ENCODE data around the gene ALG12. TPM values are rescaled to one million over a fixed set of nuclear protein-coding genes. Genes with fewer than 3 reads are reported as not detected.

ALG12 gene
- total and polyA plus RNA-seq, 2 of the 13 experiments (the other 11 are each of a cell fraction or from before 2014, with no cell fraction given), result 7.8 to 15.8 TPM

DNA sequence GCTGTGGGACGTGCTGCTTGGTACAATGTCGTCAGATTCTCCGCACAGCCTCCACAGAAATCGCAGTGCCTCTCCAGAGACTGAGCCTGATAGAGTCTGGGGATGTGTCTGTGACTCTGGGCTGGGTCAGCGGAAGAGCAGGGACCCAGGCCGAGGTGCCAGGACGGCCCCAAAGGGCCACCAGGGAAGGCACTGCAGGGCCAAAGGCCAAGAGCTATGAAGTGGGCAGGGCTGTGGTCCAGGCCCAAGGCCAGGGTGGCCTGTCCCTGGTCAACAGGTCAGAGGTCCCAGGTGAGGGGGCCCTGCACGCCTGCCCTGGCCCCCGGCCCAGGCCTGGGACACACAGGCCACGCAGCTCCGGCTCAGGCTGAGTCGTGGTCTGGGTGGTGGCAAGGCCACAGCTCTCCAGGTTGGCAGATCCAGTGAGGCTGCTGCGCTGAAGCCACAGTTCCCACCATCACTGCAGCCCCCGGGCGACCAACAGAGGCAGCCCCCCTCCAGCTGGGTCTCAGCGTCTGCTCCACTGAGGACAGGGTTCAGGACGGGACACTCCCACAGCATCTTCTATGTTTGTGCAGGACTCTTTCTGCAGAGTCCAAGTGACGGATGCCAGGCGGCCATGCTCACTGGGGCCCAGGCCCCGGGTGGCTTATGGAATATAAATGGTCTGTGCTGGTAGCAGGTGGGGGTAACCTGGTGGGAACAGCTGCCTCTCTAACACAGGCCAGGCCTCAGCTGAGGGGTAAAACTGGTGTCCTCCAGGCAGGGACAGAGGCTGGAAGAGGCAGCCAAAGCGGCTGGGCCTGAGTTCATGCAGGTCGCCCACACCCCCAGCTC is 37.6 kb upstream of the ALG12 start (continued):
- TF ChIP-seq ZC3H13 (CRISPR knock-in tag; IDR thresholded peaks at IDR 0.05) (peak; percentile 23; the same call in 1 of the 2 replicates), ZNF772 (CRISPR knock-in tag; IDR thresholded peaks at IDR 0.05) (peak; percentile 68; the same call in 1 of the 2 replicates), ZBTB38 (CRISPR knock-in tag; IDR thresholded peaks at IDR 0.05) (peak; percentile 75; the same call in 1 of the 2 replicates), HNRNPL (IDR thresholded peaks at IDR 0.05; ENCODE audit: low read depth, low read length) (peak; percentile 84; the same call in 1 of the 2 replicates), CENPT (CRISPR knock-in tag; IDR thresholded peaks at IDR 0.05; ENCODE audit: low read depth) (peak; percentile 64; the same call in 1 of the 2 replicates), ZBTB3 (CRISPR knock-in tag; IDR thresholded peaks at IDR 0.05; ENCODE audit: borderline replicate concordance, low read depth) (peak; percentile 46; the same call in 1 of the 2 replicates), HOXA7 (CRISPR knock-in tag; IDR thresholded peaks at IDR 0.05) (no peak), BRD4 (CRISPR knock-in tag; IDR thresholded peaks at IDR 0.05) (0 out of 2 replicates have a peak, but pooled peaks have one; percentile 7), RXRA (CRISPR knock-in tag; IDR thresholded peaks at IDR 0.05) (peak; percentile 55), SP5 (CRISPR knock-in tag; IDR thresholded peaks at IDR 0.05; ENCODE audit: borderline replicate concordance, low read depth) (peak; percentile 85), ZFP36L1 (CRISPR knock-in tag; IDR thresholded peaks at IDR 0.05) (0 out of 2 replicates have a peak, but pooled peaks have one; percentile 26), ETV5 (CRISPR knock-in tag; IDR thresholded peaks at IDR 0.05; ENCODE audit: borderline replicate concordance) (peak; percentile 28; the same call in 1 of the 2 replicates), KDM2A (CRISPR knock-in tag; IDR thresholded peaks at IDR 0.05; ENCODE audit: borderline replicate concordance, low read depth) (peak; percentile 69; the same call in 1 of the 2 replicates), TEAD3 (CRISPR knock-in tag; optimal IDR thresholded peaks at IDR 0.05; ENCODE audit: borderline replicate concordance) (peak; percentile 48), ZNF788 (CRISPR knock-in tag; IDR thresholded peaks at IDR 0.05; ENCODE audit: borderline replicate concordance) (peak; percentile 79; the same call in 1 of the 2 replicates), RXRB (CRISPR knock-in tag; IDR thresholded peaks at IDR 0.05; ENCODE audit: borderline replicate concordance) (peak; percentile 55; the same call in 1 of the 2 replicates), CHCHD3 (CRISPR knock-in tag; IDR thresholded peaks at IDR 0.05) (0 out of 2 replicates have a peak, but pooled peaks have one; percentile 23)
- TF ChIP-seq, protein P1, sequence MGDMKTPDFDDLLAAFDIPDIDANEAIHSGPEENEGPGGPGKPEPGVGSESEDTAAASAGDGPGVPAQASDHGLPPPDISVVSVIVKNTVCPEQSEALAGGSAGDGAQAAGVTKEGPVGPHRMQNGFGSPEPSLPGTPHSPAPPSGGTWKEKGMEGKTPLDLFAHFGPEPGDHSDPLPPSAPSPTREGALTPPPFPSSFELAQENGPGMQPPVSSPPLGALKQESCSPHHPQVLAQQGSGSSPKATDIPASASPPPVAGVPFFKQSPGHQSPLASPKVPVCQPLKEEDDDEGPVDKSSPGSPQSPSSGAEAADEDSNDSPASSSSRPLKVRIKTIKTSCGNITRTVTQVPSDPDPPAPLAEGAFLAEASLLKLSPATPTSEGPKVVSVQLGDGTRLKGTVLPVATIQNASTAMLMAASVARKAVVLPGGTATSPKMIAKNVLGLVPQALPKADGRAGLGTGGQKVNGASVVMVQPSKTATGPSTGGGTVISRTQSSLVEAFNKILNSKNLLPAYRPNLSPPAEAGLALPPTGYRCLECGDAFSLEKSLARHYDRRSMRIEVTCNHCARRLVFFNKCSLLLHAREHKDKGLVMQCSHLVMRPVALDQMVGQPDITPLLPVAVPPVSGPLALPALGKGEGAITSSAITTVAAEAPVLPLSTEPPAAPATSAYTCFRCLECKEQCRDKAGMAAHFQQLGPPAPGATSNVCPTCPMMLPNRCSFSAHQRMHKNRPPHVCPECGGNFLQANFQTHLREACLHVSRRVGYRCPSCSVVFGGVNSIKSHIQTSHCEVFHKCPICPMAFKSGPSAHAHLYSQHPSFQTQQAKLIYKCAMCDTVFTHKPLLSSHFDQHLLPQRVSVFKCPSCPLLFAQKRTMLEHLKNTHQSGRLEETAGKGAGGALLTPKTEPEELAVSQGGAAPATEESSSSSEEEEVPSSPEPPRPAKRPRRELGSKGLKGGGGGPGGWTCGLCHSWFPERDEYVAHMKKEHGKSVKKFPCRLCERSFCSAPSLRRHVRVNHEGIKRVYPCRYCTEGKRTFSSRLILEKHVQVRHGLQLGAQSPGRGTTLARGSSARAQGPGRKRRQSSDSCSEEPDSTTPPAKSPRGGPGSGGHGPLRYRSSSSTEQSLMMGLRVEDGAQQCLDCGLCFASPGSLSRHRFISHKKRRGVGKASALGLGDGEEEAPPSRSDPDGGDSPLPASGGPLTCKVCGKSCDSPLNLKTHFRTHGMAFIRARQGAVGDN (CRISPR knock-in tag; IDR thresholded peaks at IDR 0.05), result peak; percentile 88
- TF ChIP-seq, protein P2, sequence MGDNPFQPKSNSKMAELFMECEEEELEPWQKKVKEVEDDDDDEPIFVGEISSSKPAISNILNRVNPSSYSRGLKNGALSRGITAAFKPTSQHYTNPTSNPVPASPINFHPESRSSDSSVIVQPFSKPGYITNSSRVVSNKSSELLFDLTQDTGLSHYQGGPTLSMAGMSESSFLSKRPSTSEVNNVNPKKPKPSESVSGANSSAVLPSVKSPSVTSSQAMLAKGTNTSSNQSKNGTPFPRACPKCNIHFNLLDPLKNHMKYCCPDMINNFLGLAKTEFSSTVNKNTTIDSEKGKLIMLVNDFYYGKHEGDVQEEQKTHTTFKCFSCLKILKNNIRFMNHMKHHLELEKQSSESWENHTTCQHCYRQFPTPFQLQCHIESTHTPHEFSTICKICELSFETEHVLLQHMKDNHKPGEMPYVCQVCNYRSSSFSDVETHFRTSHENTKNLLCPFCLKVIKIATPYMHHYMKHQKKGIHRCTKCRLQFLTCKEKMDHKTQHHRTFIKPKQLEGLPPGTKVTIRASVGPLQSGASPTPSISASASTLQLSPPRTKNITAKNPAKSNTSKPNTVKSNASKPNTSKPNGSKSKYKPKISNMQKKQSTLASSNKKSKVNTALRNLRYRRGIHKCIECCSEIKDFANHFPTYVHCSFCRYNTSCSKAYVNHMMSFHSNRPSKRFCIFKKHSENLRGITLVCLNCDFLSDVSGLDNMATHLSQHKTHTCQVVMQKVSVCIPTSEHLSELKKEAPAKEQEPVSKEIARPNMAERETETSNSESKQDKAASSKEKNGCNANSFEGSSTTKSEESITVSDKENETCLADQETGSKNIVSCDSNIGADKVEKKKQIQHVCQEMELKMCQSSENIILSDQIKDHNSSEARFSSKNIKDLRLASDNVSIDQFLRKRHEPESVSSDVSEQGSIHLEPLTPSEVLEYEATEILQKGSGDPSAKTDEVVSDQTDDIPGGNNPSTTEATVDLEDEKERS (CRISPR knock-in tag; IDR thresholded peaks at IDR 0.05), result 0 out of 2 replicates have a peak, but pooled peaks have one; percentile 35
- TF ChIP-seq, protein P3, sequence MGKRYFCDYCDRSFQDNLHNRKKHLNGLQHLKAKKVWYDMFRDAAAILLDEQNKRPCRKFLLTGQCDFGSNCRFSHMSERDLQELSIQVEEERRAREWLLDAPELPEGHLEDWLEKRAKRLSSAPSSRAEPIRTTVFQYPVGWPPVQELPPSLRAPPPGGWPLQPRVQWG (CRISPR knock-in tag; IDR thresholded peaks at IDR 0.05; ENCODE audit: borderline replicate concordance, low read depth), result no peak
